Thyroid gland (tissue), 4 donors: ENCODE data around the gene ANKRD40.

Source experiments
- POLR2A ChIP-seq, 2 donors: fragments of 450-650 bp; IDR thresholded peaks; one replicate each; pipeline ENCODE4 v1.6.1; 2017; ENCODE audit warnings: antibody characterized with exemption in 2 of 2, mild to moderate bottlenecking in 2 of 2, moderate library complexity in 1 of 2
- TF ChIP-seq, protein P1 (sequence below), 6 experiments: fragments of 200-600 bp in 3 of 6; fragments of 450-650 bp in 3 of 6; sonication (generic) in 3 of 6; IDR thresholded peaks; one replicate each; pipeline ENCODE4 v1.5.1; 2016 to 2019; ENCODE audit warnings: antibody characterized with exemption in 6 of 6, mild to moderate bottlenecking in 2 of 6, inconsistent platforms in 1 of 6, moderate library complexity in 1 of 6

DNA sequence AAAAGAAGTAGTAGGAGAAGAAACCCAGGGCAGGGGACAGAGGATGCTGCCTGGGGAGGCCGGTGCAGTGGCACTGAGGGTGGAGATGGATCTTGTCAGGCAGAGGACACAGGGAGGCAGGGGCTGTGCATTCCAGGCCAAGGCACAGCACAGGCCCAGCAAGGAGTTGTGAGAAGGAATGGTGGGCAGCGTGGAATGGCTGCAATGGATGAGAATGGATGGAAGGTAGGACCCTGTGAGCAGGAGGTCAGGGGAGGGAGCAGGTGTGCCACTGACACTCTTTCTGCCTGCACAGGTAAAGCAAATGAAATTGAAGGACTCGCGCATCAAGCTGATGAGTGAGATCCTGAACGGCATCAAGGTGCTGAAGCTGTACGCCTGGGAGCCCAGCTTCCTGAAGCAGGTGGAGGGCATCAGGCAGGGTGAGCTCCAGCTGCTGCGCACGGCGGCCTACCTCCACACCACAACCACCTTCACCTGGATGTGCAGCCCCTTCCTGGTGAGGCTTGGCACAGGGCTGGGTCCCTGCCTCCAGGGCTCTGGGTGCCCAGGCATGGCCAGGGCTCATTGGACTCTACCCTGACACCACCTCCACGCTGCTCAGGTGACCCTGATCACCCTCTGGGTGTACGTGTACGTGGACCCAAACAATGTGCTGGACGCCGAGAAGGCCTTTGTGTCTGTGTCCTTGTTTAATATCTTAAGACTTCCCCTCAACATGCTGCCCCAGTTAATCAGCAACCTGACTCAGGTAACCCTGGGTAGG lies 40.3 kb downstream of the ANKRD40 start:
- TF ChIP-seq POLR2A (IDR thresholded peaks at IDR 0.05), result no peak
- TF ChIP-seq, protein P1, sequence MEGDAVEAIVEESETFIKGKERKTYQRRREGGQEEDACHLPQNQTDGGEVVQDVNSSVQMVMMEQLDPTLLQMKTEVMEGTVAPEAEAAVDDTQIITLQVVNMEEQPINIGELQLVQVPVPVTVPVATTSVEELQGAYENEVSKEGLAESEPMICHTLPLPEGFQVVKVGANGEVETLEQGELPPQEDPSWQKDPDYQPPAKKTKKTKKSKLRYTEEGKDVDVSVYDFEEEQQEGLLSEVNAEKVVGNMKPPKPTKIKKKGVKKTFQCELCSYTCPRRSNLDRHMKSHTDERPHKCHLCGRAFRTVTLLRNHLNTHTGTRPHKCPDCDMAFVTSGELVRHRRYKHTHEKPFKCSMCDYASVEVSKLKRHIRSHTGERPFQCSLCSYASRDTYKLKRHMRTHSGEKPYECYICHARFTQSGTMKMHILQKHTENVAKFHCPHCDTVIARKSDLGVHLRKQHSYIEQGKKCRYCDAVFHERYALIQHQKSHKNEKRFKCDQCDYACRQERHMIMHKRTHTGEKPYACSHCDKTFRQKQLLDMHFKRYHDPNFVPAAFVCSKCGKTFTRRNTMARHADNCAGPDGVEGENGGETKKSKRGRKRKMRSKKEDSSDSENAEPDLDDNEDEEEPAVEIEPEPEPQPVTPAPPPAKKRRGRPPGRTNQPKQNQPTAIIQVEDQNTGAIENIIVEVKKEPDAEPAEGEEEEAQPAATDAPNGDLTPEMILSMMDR (IDR thresholded peaks at IDR 0.05), result no peak
